Nephron (organoid): Measurements from ENCODE around the gene PP2D1.

ENCODE experiments used
- H3K27ac Mint-ChIP-seq, 3 experiments: 2 replicates each; pipeline ENCODE4 v1.8.0; 2020; ENCODE audit warnings: mixed read lengths in 3 of 3, mild to moderate bottlenecking in 2 of 3, moderate library complexity in 1 of 3
- H3K27me3 Mint-ChIP-seq: 2 replicates; pipeline ENCODE4 v1.8.0; 2021; ENCODE audit warnings: low read depth, mild to moderate bottlenecking, moderate library complexity, mixed read lengths
- H3K36me3 Mint-ChIP-seq: 2 replicates; pipeline ENCODE4 v1.8.0; 2020; ENCODE audit warnings: low read depth, mixed read lengths
- H3K4me1 Mint-ChIP-seq: 2 replicates; pipeline ENCODE4 v1.8.0; 2020; ENCODE audit warnings: mixed read lengths
- H3K4me3 Mint-ChIP-seq, 3 experiments: 2 replicates each; pipeline ENCODE4 v1.8.0; 2020; ENCODE audit warnings: mild to moderate bottlenecking in 3 of 3, mixed read lengths in 3 of 3, moderate library complexity in 2 of 3
- H3K9me3 Mint-ChIP-seq: 2 replicates; pipeline ENCODE4 v1.8.0; 2020; ENCODE audit warnings: mixed read lengths
- CTCF ChIP-seq, 3 experiments: fragments of 200-600 bp; sonication (generic); IDR thresholded peaks; one replicate each; pipeline ENCODE4 v1.5.0; 2021; ENCODE audit warnings: antibody characterized with exemption in 3 of 3; ENCODE audit not compliant: unreplicated experiment in 3 of 3

The PP2D1 gene

GRCh38 chr3:20055842-20056241 is 43.8 kb upstream of the PP2D1 start:
- H3K27ac Mint-ChIP-seq = no peak overlapping the region
- H3K4me1 Mint-ChIP-seq = no peaks in the 10 kb centered on the region
- H3K4me3 Mint-ChIP-seq = no peak overlapping the region
- H3K36me3 Mint-ChIP-seq = peaks cover 3% of the 10 kb centered on the region
- no peaks in the 10 kb centered on the region for H3K27me3 Mint-ChIP-seq
- no peak for TF ChIP-seq CTCF (IDR thresholded peaks at IDR 0.05; ENCODE audit: unreplicated experiment in 3 of 3)
- H3K9me3 Mint-ChIP-seq = no peaks in the 10 kb centered on the region

- Mint-ChIP-seq H3K4me1 (no peaks in the 10 kb centered on the region), H3K9me3 (no peaks in the 10 kb centered on the region), H3K4me3 (no peak overlapping the region), H3K27ac (no peak overlapping the region), H3K36me3 (peaks cover 3% of the 10 kb centered on the region), H3K27me3 (no peaks in the 10 kb centered on the region)
- no peak for TF ChIP-seq CTCF (IDR thresholded peaks at IDR 0.05; ENCODE audit: unreplicated experiment in 3 of 3)
These were observed 43.1 kb upstream of the PP2D1 start for GRCh38 chr3:20055020-20055775.

GRCh38 chr3:20054549-20054987 is 42.5 kb upstream of the PP2D1 start:
- H3K27me3 Mint-ChIP-seq = no peaks in the 10 kb centered on the region
- peaks cover under 1% of the 10 kb centered on the region for H3K4me1 Mint-ChIP-seq
- H3K9me3 Mint-ChIP-seq = no peaks in the 10 kb centered on the region
- peak overlapping the region in 1 of 3 experiments; percentile 25 for H3K27ac Mint-ChIP-seq
- H3K4me3 Mint-ChIP-seq = no peak overlapping the region
- TF ChIP-seq CTCF (IDR thresholded peaks at IDR 0.05; ENCODE audit: unreplicated experiment in 3 of 3) = no peak
- no peaks in the 10 kb centered on the region for H3K36me3 Mint-ChIP-seq

- no peak for TF ChIP-seq CTCF (IDR thresholded peaks at IDR 0.05; ENCODE audit: unreplicated experiment in 3 of 3)
- Mint-ChIP-seq H3K27ac (no peak overlapping the region), H3K27me3 (no peaks in the 10 kb centered on the region), H3K9me3 (no peaks in the 10 kb centered on the region), H3K4me1 (peaks cover 16% of the 10 kb centered on the region), H3K36me3 (no peaks in the 10 kb centered on the region), H3K4me3 (no peak overlapping the region)
These were observed 40.8 kb upstream of the PP2D1 start for GRCh38 chr3:20052851-20053250.

GRCh38 chr3:20051123-20051806 is 39.2 kb upstream of the PP2D1 start:
- H3K36me3 Mint-ChIP-seq = no peaks in the 10 kb centered on the region
- no peaks in the 10 kb centered on the region for H3K27me3 Mint-ChIP-seq
- no peak overlapping the region for H3K27ac Mint-ChIP-seq
- no peak for TF ChIP-seq CTCF (IDR thresholded peaks at IDR 0.05; ENCODE audit: unreplicated experiment in 3 of 3)
- no peaks in the 10 kb centered on the region for H3K9me3 Mint-ChIP-seq
- H3K4me3 Mint-ChIP-seq = no peak overlapping the region
- H3K4me1 Mint-ChIP-seq = peaks cover 17% of the 10 kb centered on the region
